ENCODE data around the gene HOXA6.

Gene HOXA6

DNA sequence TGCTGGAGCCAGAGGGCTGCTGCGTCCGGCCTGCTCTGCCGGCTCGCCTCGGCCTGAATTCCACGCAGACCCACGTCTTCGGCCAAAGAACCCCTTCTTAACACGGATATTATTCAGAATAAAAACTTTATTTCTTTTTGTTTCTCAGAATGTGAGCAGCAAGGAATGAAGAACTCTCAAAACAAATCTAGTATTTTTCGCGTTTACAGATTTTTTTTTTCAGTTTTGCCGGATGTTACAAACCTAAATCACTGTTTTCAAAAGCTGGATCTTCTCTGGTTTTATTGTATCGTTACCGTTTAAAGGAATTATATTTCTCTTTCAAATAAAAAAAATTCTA, 40.7 kb downstream of the HOXA6 start:
- no peak for DNase-seq (ENCODE audit: low read depth)
- no peak overlapping the region for H3K4me3 ChIP-seq (ENCODE audit: low read depth, low read length)
- TF ChIP-seq CTCF (IDR thresholded peaks at IDR 0.05; ENCODE audit: insufficient read depth, low read depth, low read length, missing control alignments), result no peak

GRCh38 chr7:27106181-27106900, 41.2 kb downstream of the HOXA6 start:
- TF ChIP-seq CTCF (IDR thresholded peaks at IDR 0.05; ENCODE audit: insufficient read depth, low read depth, low read length, missing control alignments), result no peak
- no peak overlapping the region for H3K4me3 ChIP-seq (ENCODE audit: low read depth, low read length)
- DNase-seq (ENCODE audit: low read depth), result no peak

DNA sequence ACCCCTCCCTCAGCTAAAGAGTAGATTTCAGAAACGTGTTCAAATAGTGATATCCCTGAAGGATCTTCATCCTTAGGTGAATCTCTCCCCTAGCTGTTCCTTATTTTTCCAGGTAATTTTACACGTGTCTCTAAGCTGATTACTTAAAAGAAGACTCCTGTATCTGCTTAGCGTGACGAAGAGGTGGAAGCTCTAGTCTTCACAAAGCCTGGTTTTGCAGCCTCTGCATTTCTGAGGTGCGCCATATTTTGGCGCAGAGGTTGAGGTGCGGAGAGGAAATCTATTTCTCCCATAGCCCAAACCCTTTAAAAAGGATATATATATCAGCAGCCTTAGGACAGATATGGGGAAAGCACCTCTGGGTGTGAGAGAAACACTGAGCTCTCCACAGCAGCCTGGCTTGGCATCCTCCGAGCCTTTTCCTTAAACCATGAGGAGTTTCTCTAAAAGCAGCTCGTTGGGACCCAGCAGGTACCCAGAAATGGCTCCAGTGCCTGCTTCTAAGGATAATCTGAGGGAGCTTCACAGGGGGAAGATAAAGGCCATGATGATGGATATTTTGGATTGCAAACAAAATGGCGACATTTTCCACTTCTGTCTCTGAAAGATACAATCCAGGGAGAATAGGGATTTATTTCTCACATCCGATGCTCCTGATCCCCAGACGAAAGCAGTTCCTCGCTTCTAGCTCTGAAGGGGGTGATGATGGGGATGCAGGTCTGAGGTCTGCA, 42.1 kb downstream of the HOXA6 start:
- no peak overlapping the region for H3K4me3 ChIP-seq (ENCODE audit: low read depth, low read length)
- no peak for TF ChIP-seq CTCF (IDR thresholded peaks at IDR 0.05; ENCODE audit: insufficient read depth, low read depth, low read length, missing control alignments)
- DNase-seq (ENCODE audit: low read depth), result no peak

GRCh38 chr7:27104341-27105058, 43.1 kb downstream of the HOXA6 start:
- no peak for TF ChIP-seq CTCF (IDR thresholded peaks at IDR 0.05; ENCODE audit: insufficient read depth, low read depth, low read length, missing control alignments)
- no peak overlapping the region for H3K4me3 ChIP-seq (ENCODE audit: low read depth, low read length)
- DNase-seq (ENCODE audit: low read depth), result no peak

GRCh38 chr7:27103489-27104226, 43.9 kb downstream of the HOXA6 start:
- no peak overlapping the region for H3K4me3 ChIP-seq (ENCODE audit: low read depth, low read length)
- DNase-seq (ENCODE audit: low read depth), result no peak
- no peak for TF ChIP-seq CTCF (IDR thresholded peaks at IDR 0.05; ENCODE audit: insufficient read depth, low read depth, low read length, missing control alignments)

- DNase-seq (ENCODE audit: low read depth), result no peak
- H3K4me3 ChIP-seq (ENCODE audit: low read depth, low read length), result no peak within 1 kb of the TSS
- no peak for TF ChIP-seq CTCF (IDR thresholded peaks at IDR 0.05; ENCODE audit: insufficient read depth, low read depth, low read length, missing control alignments)
These were observed 44.8 kb downstream of the HOXA6 start, which contains the start of gene HOXA2 for GRCh38 chr7:27102581-27103442. HOXA2 (minus strand) TSS chr7:27102683; CDS start chr7:27102500, 183 bp downstream.

All from GM12865 (cell line).